C4-2B (cell line): ENCODE results near the gene CCDC34.

ENCODE experiments used
- ZFX ChIP-seq: fragments of 450-650 bp; IDR thresholded peaks from 2 replicates; pipeline ENCODE4 v1.6.1; 2017
- TF ChIP-seq, protein P1 (sequence below): fragments of 450-650 bp; conservative IDR thresholded peaks from 2 replicates; pipeline ENCODE4 v1.5.1; 2017; ENCODE audit warnings: mild to moderate bottlenecking

DNA sequence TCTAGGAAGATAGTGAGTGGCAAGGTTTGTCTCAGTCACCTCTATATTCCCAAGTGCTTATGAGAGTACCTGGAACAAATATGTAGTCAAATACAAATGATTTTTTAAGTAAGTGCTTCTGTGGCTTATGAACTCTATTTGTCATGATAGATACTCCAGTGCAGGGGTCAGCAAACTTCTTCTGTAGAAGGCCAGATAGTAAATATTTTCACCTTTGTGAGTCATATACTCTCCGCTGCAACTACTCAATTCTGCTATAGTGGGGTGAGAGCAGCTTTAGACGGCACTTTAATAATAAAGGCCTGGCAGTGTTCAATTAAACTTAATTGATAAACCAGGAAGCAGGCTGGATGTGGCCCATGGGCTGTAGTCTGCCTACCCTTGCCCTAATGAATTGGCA is 12.4 kb upstream of the CCDC34 start:
- TF ChIP-seq, protein P1, sequence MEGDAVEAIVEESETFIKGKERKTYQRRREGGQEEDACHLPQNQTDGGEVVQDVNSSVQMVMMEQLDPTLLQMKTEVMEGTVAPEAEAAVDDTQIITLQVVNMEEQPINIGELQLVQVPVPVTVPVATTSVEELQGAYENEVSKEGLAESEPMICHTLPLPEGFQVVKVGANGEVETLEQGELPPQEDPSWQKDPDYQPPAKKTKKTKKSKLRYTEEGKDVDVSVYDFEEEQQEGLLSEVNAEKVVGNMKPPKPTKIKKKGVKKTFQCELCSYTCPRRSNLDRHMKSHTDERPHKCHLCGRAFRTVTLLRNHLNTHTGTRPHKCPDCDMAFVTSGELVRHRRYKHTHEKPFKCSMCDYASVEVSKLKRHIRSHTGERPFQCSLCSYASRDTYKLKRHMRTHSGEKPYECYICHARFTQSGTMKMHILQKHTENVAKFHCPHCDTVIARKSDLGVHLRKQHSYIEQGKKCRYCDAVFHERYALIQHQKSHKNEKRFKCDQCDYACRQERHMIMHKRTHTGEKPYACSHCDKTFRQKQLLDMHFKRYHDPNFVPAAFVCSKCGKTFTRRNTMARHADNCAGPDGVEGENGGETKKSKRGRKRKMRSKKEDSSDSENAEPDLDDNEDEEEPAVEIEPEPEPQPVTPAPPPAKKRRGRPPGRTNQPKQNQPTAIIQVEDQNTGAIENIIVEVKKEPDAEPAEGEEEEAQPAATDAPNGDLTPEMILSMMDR, result no peak
- TF ChIP-seq ZFX, result no peak
